HG02678 (cell line): Measurements from ENCODE around the gene DAP3.
"Not testable (repeated sequence)": the region's sequence is repeated elsewhere in the genome, so short reads cannot be mapped to it uniquely, and the experiment has no call there.

ENCODE experiments used
- ATAC-seq: cut with Tn5 transposase; IDR thresholded peaks from one replicate; pipeline ENCODE4 v1.9.1; 2021; ENCODE audit warnings: mild to moderate bottlenecking, moderate library complexity; ENCODE audit not compliant: unreplicated experiment

Gene DAP3

GRCh38 chr1:155717041-155717440 lies 28.1 kb downstream of the DAP3 start:
- ATAC-seq: peak; percentile 85

GRCh38 chr1:155718524-155719115 lies 29.7 kb downstream of the DAP3 start:
- ATAC-seq: not testable (repeated sequence)

- ATAC-seq: no peak
Measured at GRCh38 chr1:155719703-155720102, 30.8 kb downstream of the DAP3 start.

- no peak for ATAC-seq
Measured at GRCh38 chr1:155725142-155725541, 36.3 kb downstream of the DAP3 start.

GRCh38 chr1:155729031-155729898 lies 40.4 kb downstream of the DAP3 start:
- ATAC-seq: no peak

- ATAC-seq: no peak
Measured at GRCh38 chr1:155740995-155741394, 52.1 kb downstream of the DAP3 start.

- no peak for ATAC-seq
Measured at GRCh38 chr1:155741908-155742307, 53.0 kb downstream of the DAP3 start.

- ATAC-seq: no peak
Measured at GRCh38 chr1:155744711-155745283, 55.9 kb downstream of the DAP3 start.

GRCh38 chr1:155745284-155746228 lies 56.7 kb downstream of the DAP3 start:
- ATAC-seq: peak; percentile 87

GRCh38 chr1:155747586-155747985 lies 58.7 kb downstream of the DAP3 start:
- not testable (repeated sequence) for ATAC-seq

GRCh38 chr1:155748141-155748540 lies 59.2 kb downstream of the DAP3 start:
- not testable (repeated sequence) for ATAC-seq

GRCh38 chr1:155759017-155759416 lies 70.1 kb downstream of the DAP3 start:
- ATAC-seq: not testable (repeated sequence)

GRCh38 chr1:155759966-155760630 lies 71.2 kb downstream of the DAP3 start:
- ATAC-seq: no peak

- no peak for ATAC-seq
Measured at GRCh38 chr1:155760751-155761475, 72.0 kb downstream of the DAP3 start.

- no peak for ATAC-seq
Measured at GRCh38 chr1:155761736-155762405, 73.0 kb downstream of the DAP3 start.

GRCh38 chr1:155763090-155763815 lies 74.4 kb downstream of the DAP3 start:
- ATAC-seq: not testable (repeated sequence)

- not testable (repeated sequence) for ATAC-seq
Measured at GRCh38 chr1:155763989-155764388, 75.1 kb downstream of the DAP3 start.

- ATAC-seq: not testable (repeated sequence)
Measured at GRCh38 chr1:155767399-155767989, 78.6 kb downstream of the DAP3 start.
